Cerebellar nuclear complex (tissue), 1 donor: ENCODE data around the gene FEN1.

Experiments
- DNase-seq, 2 experiments: peaks; one replicate each; lab custom pipeline; 2025; lab: John Stamatoyannopoulos, UW

FEN1 gene

GRCh38 chr11:61795459-61795858 is 2.7 kb downstream of the FEN1 start:
- no peak for DNase-seq

GRCh38 chr11:61795876-61796526 is 3.3 kb downstream of the FEN1 start:
- DNase-seq = no peak

- peak in 1 of 2 experiments; percentile 51 for DNase-seq
Observed at GRCh38 chr11:61797263-61797944, 4.7 kb downstream of the FEN1 start.

- no peak for DNase-seq
Observed at GRCh38 chr11:61799665-61800284, 7.1 kb downstream of the FEN1 start.

GRCh38 chr11:61800331-61801281 is 7.9 kb downstream of the FEN1 start:
- DNase-seq = no peak

- no peak for DNase-seq
Observed at GRCh38 chr11:61802605-61803004, 9.9 kb downstream of the FEN1 start.

- DNase-seq = no peak
Observed at GRCh38 chr11:61803889-61804647, 11.4 kb downstream of the FEN1 start.

GRCh38 chr11:61805146-61805545 is 12.4 kb downstream of the FEN1 start:
- DNase-seq = no peak

GRCh38 chr11:61806785-61807184 is 14.1 kb downstream of the FEN1 start:
- no peak for DNase-seq

GRCh38 chr11:61810671-61811175 is 18.0 kb downstream of the FEN1 start:
- no peak for DNase-seq

- no peak for DNase-seq
Observed at GRCh38 chr11:61811831-61812230, 19.1 kb downstream of the FEN1 start.

GRCh38 chr11:61812736-61813411 is 20.2 kb downstream of the FEN1 start:
- no peak for DNase-seq

- no peak for DNase-seq
Observed at GRCh38 chr11:61814247-61814957, 21.7 kb downstream of the FEN1 start.

- DNase-seq = peak; percentile 46 to 87
Observed at GRCh38 chr11:61814958-61815789, 22.5 kb downstream of the FEN1 start.

- DNase-seq = peak in 1 of 2 experiments; percentile 25
Observed at GRCh38 chr11:61815790-61816735, 23.4 kb downstream of the FEN1 start.

- DNase-seq = peak in 1 of 2 experiments; percentile 25
Observed at GRCh38 chr11:61816736-61817455, 24.2 kb downstream of the FEN1 start, which contains the start of gene FADS1. TSS of gene FADS1 (minus strand) at chr11:61817003. CDS start at chr11:61816929, 74 bp downstream.
